ENCODE results near the gene REG3G. TPM values are rescaled to one million over a fixed set of nuclear protein-coding genes. Genes with fewer than 3 reads are reported as not detected.
"Not testable (repeated sequence)": the region's sequence is repeated elsewhere in the genome, so short reads cannot be mapped to it uniquely, and the experiment has no call there.

The REG3G gene
- total RNA-seq, 2 experiments from 2014 or later, result not detected

GRCh38 chr2:78994789-78995188 is 30.7 kb upstream of the REG3G start:
- Mint-ChIP-seq H3K27me3 (peaks cover 22% of the 10 kb centered on the region), H3K9me3 (peaks cover 1% of the 10 kb centered on the region), H3K27ac (no peak overlapping the region), H3K4me1 (no peaks in the 10 kb centered on the region), H3K36me3 (no peaks in the 10 kb centered on the region), H3K4me3 (no peak overlapping the region)
- no peak for DNase-seq
- no peak for ATAC-seq (ENCODE audit: low read depth)
- POLR2A ChIA-PET, result no interaction called here

GRCh38 chr2:78999406-78999805 is 26.1 kb upstream of the REG3G start:
- no peaks in the 10 kb centered on the region for H3K36me3 Mint-ChIP-seq
- peaks cover under 1% of the 10 kb centered on the region for H3K27me3 Mint-ChIP-seq
- no peak overlapping the region for H3K27ac Mint-ChIP-seq
- H3K4me3 Mint-ChIP-seq, result no peak overlapping the region
- POLR2A ChIA-PET, result no interaction called here
- no peaks in the 10 kb centered on the region for H3K4me1 Mint-ChIP-seq
- DNase-seq (no peak), ATAC-seq (ENCODE audit: low read depth) (no peak)
- H3K9me3 Mint-ChIP-seq, result no peaks in the 10 kb centered on the region

- Mint-ChIP-seq H3K4me1 (no peaks in the 10 kb centered on the region), H3K27me3 (no peaks in the 10 kb centered on the region), H3K4me3 (no peak overlapping the region), H3K9me3 (no peaks in the 10 kb centered on the region), H3K27ac (no peak overlapping the region), H3K36me3 (no peaks in the 10 kb centered on the region)
- DNase-seq (no peak), ATAC-seq (ENCODE audit: low read depth) (no peak)
- POLR2A ChIA-PET, result no interaction called here
Observed at GRCh38 chr2:79000008-79000576, 25.4 kb upstream of the REG3G start.

GRCh38 chr2:79001285-79001684 is 24.2 kb upstream of the REG3G start:
- H3K36me3 Mint-ChIP-seq, result no peaks in the 10 kb centered on the region
- H3K4me3 Mint-ChIP-seq, result no peak overlapping the region
- no peak overlapping the region for H3K27ac Mint-ChIP-seq
- POLR2A ChIA-PET, result no interaction called here
- ATAC-seq (ENCODE audit: low read depth), result no peak
- DNase-seq, result no peak
- no peaks in the 10 kb centered on the region for H3K9me3 Mint-ChIP-seq
- no peaks in the 10 kb centered on the region for H3K4me1 Mint-ChIP-seq
- no peaks in the 10 kb centered on the region for H3K27me3 Mint-ChIP-seq

- no peak overlapping the region for H3K27ac Mint-ChIP-seq
- DNase-seq (no peak), ATAC-seq (ENCODE audit: low read depth) (no peak)
- no peak overlapping the region for H3K4me3 Mint-ChIP-seq
- H3K36me3 Mint-ChIP-seq, result no peaks in the 10 kb centered on the region
- H3K9me3 Mint-ChIP-seq, result peaks cover 7% of the 10 kb centered on the region
- POLR2A ChIA-PET, result no interaction called here
- H3K27me3 Mint-ChIP-seq, result no peaks in the 10 kb centered on the region
- H3K4me1 Mint-ChIP-seq, result no peaks in the 10 kb centered on the region
Observed at GRCh38 chr2:79004680-79005079, 20.8 kb upstream of the REG3G start.

GRCh38 chr2:79005216-79005615 is 20.3 kb upstream of the REG3G start:
- Mint-ChIP-seq H3K4me3 (no peak overlapping the region), H3K36me3 (no peaks in the 10 kb centered on the region), H3K9me3 (peaks cover 7% of the 10 kb centered on the region), H3K27me3 (no peaks in the 10 kb centered on the region), H3K4me1 (no peaks in the 10 kb centered on the region), H3K27ac (no peak overlapping the region)
- DNase-seq (no peak), ATAC-seq (ENCODE audit: low read depth) (no peak)
- POLR2A ChIA-PET, result no interaction called here

GRCh38 chr2:79009388-79009787 is 16.1 kb upstream of the REG3G start:
- POLR2A ChIA-PET, result no interaction called here
- H3K4me3 Mint-ChIP-seq, result no peak overlapping the region
- H3K27me3 Mint-ChIP-seq, result no peaks in the 10 kb centered on the region
- no peak for ATAC-seq (ENCODE audit: low read depth)
- H3K36me3 Mint-ChIP-seq, result no peaks in the 10 kb centered on the region
- no peak overlapping the region for H3K27ac Mint-ChIP-seq
- H3K4me1 Mint-ChIP-seq, result no peaks in the 10 kb centered on the region
- H3K9me3 Mint-ChIP-seq, result peaks cover 10% of the 10 kb centered on the region
- DNase-seq, result no peak

- DNase-seq (no peak), ATAC-seq (ENCODE audit: low read depth) (no peak)
- Mint-ChIP-seq H3K36me3 (no peaks in the 10 kb centered on the region), H3K4me3 (no peak overlapping the region), H3K9me3 (peaks cover 12% of the 10 kb centered on the region), H3K4me1 (no peaks in the 10 kb centered on the region), H3K27ac (no peak overlapping the region), H3K27me3 (no peaks in the 10 kb centered on the region)
- POLR2A ChIA-PET, result no interaction called here
Observed at GRCh38 chr2:79011496-79011895, 14.0 kb upstream of the REG3G start.

GRCh38 chr2:79013629-79014028 is 11.9 kb upstream of the REG3G start:
- peaks cover 7% of the 10 kb centered on the region for H3K9me3 Mint-ChIP-seq
- no peak overlapping the region for H3K4me3 Mint-ChIP-seq
- H3K27ac Mint-ChIP-seq, result no peak overlapping the region
- no peaks in the 10 kb centered on the region for H3K27me3 Mint-ChIP-seq
- H3K36me3 Mint-ChIP-seq, result no peaks in the 10 kb centered on the region
- POLR2A ChIA-PET, result no interaction called here
- ATAC-seq (ENCODE audit: low read depth) (no peak), DNase-seq (no peak)
- H3K4me1 Mint-ChIP-seq, result no peaks in the 10 kb centered on the region

GRCh38 chr2:79016342-79016741 is 9.2 kb upstream of the REG3G start:
- Mint-ChIP-seq H3K27ac (no peak overlapping the region), H3K4me3 (no peak overlapping the region), H3K4me1 (no peaks in the 10 kb centered on the region), H3K9me3 (peaks cover 5% of the 10 kb centered on the region), H3K27me3 (no peaks in the 10 kb centered on the region), H3K36me3 (no peaks in the 10 kb centered on the region)
- ATAC-seq (ENCODE audit: low read depth) (no peak), DNase-seq (no peak)
- POLR2A ChIA-PET, result no interaction called here

- H3K4me1 Mint-ChIP-seq, result no peaks in the 10 kb centered on the region
- no peak overlapping the region for H3K4me3 Mint-ChIP-seq
- no peak overlapping the region for H3K27ac Mint-ChIP-seq
- no peaks in the 10 kb centered on the region for H3K27me3 Mint-ChIP-seq
- H3K36me3 Mint-ChIP-seq, result no peaks in the 10 kb centered on the region
- no peak for DNase-seq
- ATAC-seq (ENCODE audit: low read depth), result no peak
- POLR2A ChIA-PET, result no interaction called here
- H3K9me3 Mint-ChIP-seq, result peaks cover 4% of the 10 kb centered on the region
Observed at GRCh38 chr2:79026061-79026460, 559 bp downstream of the REG3G start.

- DNase-seq, result no peak
- H3K4me3 Mint-ChIP-seq, result no peak overlapping the region
- H3K4me1 Mint-ChIP-seq, result no peaks in the 10 kb centered on the region
- no peaks in the 10 kb centered on the region for H3K27me3 Mint-ChIP-seq
- no peak overlapping the region for H3K27ac Mint-ChIP-seq
- no peak for ATAC-seq (ENCODE audit: low read depth)
- no peaks in the 10 kb centered on the region for H3K36me3 Mint-ChIP-seq
- no peaks in the 10 kb centered on the region for H3K9me3 Mint-ChIP-seq
- POLR2A ChIA-PET, result no interaction called here
Observed at GRCh38 chr2:79039944-79040343, 14.4 kb downstream of the REG3G start.

GRCh38 chr2:79041032-79041448 is 15.5 kb downstream of the REG3G start:
- POLR2A ChIA-PET, result no interaction called here
- H3K27ac Mint-ChIP-seq, result no peak overlapping the region
- no peaks in the 10 kb centered on the region for H3K4me1 Mint-ChIP-seq
- no peaks in the 10 kb centered on the region for H3K36me3 Mint-ChIP-seq
- no peaks in the 10 kb centered on the region for H3K9me3 Mint-ChIP-seq
- H3K4me3 Mint-ChIP-seq, result no peak overlapping the region
- DNase-seq, result no peak
- no peak for ATAC-seq (ENCODE audit: low read depth)
- no peaks in the 10 kb centered on the region for H3K27me3 Mint-ChIP-seq

- H3K27ac Mint-ChIP-seq; H3K4me1 Mint-ChIP-seq; H3K36me3 Mint-ChIP-seq; H3K4me3 Mint-ChIP-seq; POLR2A ChIA-PET; H3K9me3 Mint-ChIP-seq; ATAC-seq (ENCODE audit: low read depth); H3K27me3 Mint-ChIP-seq; DNase-seq: not testable (repeated sequence)
Observed at GRCh38 chr2:79053486-79053885, 28.0 kb downstream of the REG3G start.

GRCh38 chr2:79054769-79055168 is 29.3 kb downstream of the REG3G start:
- H3K36me3 Mint-ChIP-seq; ATAC-seq (ENCODE audit: low read depth); H3K27me3 Mint-ChIP-seq; H3K4me1 Mint-ChIP-seq; POLR2A ChIA-PET; H3K4me3 Mint-ChIP-seq; DNase-seq; H3K27ac Mint-ChIP-seq; H3K9me3 Mint-ChIP-seq: not testable (repeated sequence)
